Stimulated activated CD8-positive, alpha-beta memory T cell treated with anti-CD3 and anti-CD28 coated beads, Interleukin-4, amount 100 ng/mL, for 1 hour (primary cell): ENCODE results near the gene DDX17.

ENCODE experiments used
- DNase-seq, 2 donors: peaks; one replicate each; pipeline ENCODE4 v3.0.0-alpha.2; 2020; ENCODE audit warnings: low read depth in 2 of 2, low spot score in 1 of 2

DDX17 gene

GRCh38 chr22:38450234-38450797 lies 55.8 kb downstream of the DDX17 start:
- DNase-seq = no peak

GRCh38 chr22:38449776-38450175 lies 56.3 kb downstream of the DDX17 start:
- DNase-seq = no peak

- DNase-seq = no peak
These were observed 57.0 kb downstream of the DDX17 start for GRCh38 chr22:38448945-38449745.

GRCh38 chr22:38446018-38446601 lies 60.0 kb downstream of the DDX17 start:
- no peak for DNase-seq

GRCh38 chr22:38444783-38445182 lies 61.3 kb downstream of the DDX17 start:
- no peak for DNase-seq

GRCh38 chr22:38443628-38444521 lies 62.2 kb downstream of the DDX17 start:
- DNase-seq = no peak

GRCh38 chr22:38442967-38443627 lies 63.0 kb downstream of the DDX17 start:
- no peak for DNase-seq

GRCh38 chr22:38441620-38442287 lies 64.4 kb downstream of the DDX17 start:
- no peak for DNase-seq

- DNase-seq = no peak
These were observed 65.3 kb downstream of the DDX17 start for GRCh38 chr22:38440747-38441350.

GRCh38 chr22:38437416-38437815 lies 68.7 kb downstream of the DDX17 start:
- no peak for DNase-seq

GRCh38 chr22:38436629-38437395 lies 69.3 kb downstream of the DDX17 start:
- no peak for DNase-seq

- DNase-seq = no peak
These were observed 70.1 kb downstream of the DDX17 start for GRCh38 chr22:38435965-38436364.

- DNase-seq = no peak
These were observed 71.1 kb downstream of the DDX17 start for GRCh38 chr22:38435010-38435409.

GRCh38 chr22:38433871-38434270 lies 72.2 kb downstream of the DDX17 start:
- DNase-seq = no peak
